K562 (cell line): ENCODE measurements around the gene SETDB2. TPM values are rescaled to one million over a fixed set of nuclear protein-coding genes. Genes with fewer than 3 reads are reported as not detected.

Experiments used
- ATAC-seq: fragments of 200-7000 bp; cut with Tn5 transposase; 3 replicates; pipeline ENCODE4 v1.9.1; 2020; ENCODE audit warnings: moderate library complexity
- BruUV-seq: library from RNA; stranded (reverse); fragments of 400-500 nt; replicated peaks from 2 replicates; lab custom pipeline; 2021; lab: Mats Ljungman, UMichigan
- CTCF ChIA-PET: fragments of 300-600 bp; formaldehyde crosslinking; extraction: SDS; loops from one replicate; lab custom pipeline; 2021; ENCODE audit warnings: low intra/inter-chr PET ratio; lab: Yijun Ruan, JAX
- POLR2A ChIA-PET: fragments of 300-600, 350-650 bp; sonication (Branson Sonifier 250); formaldehyde crosslinking; extraction: SDS; loops from one replicate; lab custom pipeline; 2021; ENCODE audit warnings: antibody characterized with exemption, inconsistent platforms; lab: Yijun Ruan, JAX
- DNase-seq, 4 experiments: peaks; one replicate each; pipeline versions ENCODE4 v3.0.0 to v3.0.0-alpha.2; 2011 to 2018; ENCODE audit warnings: low spot score in 3 of 4, mixed read lengths in 3 of 4; ENCODE audit errors: extremely low read depth in 1 of 4
- FAIRE-seq: peaks from 2 replicates; lab custom pipeline; 2011; peaks lifted over from hg19 to GRCh38; lab: Jason Lieb, UNC
- H2AFZ ChIP-seq: 2 replicates; pipeline ENCODE4 v1.6.0; 2011; ENCODE audit warnings: low read depth, low read length, control low read depth, inconsistent platforms
- H3K27ac ChIP-seq: fragments of 200-600 bp; 3 replicates; pipeline ENCODE4 v1.8.0; 2011; ENCODE audit warnings: low read depth, mild to moderate bottlenecking, control low read depth, inconsistent platforms, low read length, moderate library complexity, mixed read lengths; ENCODE audit errors: extremely low read depth
- H3K27me3 ChIP-seq, 2 experiments: fragments of 300-600 bp in 1 of 2; 2 replicates in 1 of 2; 3 replicates in 1 of 2; pipeline versions ENCODE4 v1.6.0 to v1.8.0; 2011; ENCODE audit warnings: inconsistent platforms in 2 of 2, low read length in 2 of 2, mild to moderate bottlenecking in 1 of 2, mixed read lengths in 1 of 2, moderate library complexity in 1 of 2; ENCODE audit not compliant: control insufficient read depth in 2 of 2, insufficient read depth in 2 of 2
- H3K36me3 ChIP-seq: fragments of 300-600 bp; 3 replicates; pipeline ENCODE4 v1.8.0; 2011; ENCODE audit warnings: mild to moderate bottlenecking, low read length, inconsistent platforms; ENCODE audit not compliant: control insufficient read depth, insufficient read depth
- H3K4me1 ChIP-seq, 2 experiments: fragments of 200-600 bp in 1 of 2; replicated peaks in 1 of 2; 2 replicates in 1 of 2; 3 replicates in 1 of 2; pipeline versions ENCODE4 v1.5.1 to v1.8.0; 2011; ENCODE audit warnings: inconsistent platforms in 2 of 2, low read length in 2 of 2, mild to moderate bottlenecking in 1 of 2, mixed read lengths in 1 of 2, moderate library complexity in 1 of 2; ENCODE audit not compliant: control insufficient read depth in 2 of 2, insufficient read depth in 2 of 2
- H3K4me2 ChIP-seq: 2 replicates; pipeline ENCODE4 v1.6.1; 2011; ENCODE audit warnings: low read length, control low read depth, inconsistent platforms, mixed read lengths; ENCODE audit not compliant: insufficient read depth
- H3K4me3 ChIP-seq: fragments of 200-600 bp; sonication (generic), shearing (Covaris generic); 2 replicates; pipeline ENCODE4 v1.5.1; 2016; ENCODE audit warnings: control low read depth, inconsistent platforms
- H3K79me2 ChIP-seq: fragments of 200-600 bp; 3 replicates; pipeline ENCODE4 v1.8.0; 2011; ENCODE audit warnings: low read length, inconsistent platforms; ENCODE audit not compliant: control insufficient read depth, insufficient read depth
- H3K9ac ChIP-seq, 2 experiments: 2 replicates each; pipeline versions ENCODE4 v1.6.0 to v1.6.1; 2011; ENCODE audit warnings: low read depth in 2 of 2, low read length in 2 of 2, control low read depth in 1 of 2, inconsistent platforms in 1 of 2, mild to moderate bottlenecking in 1 of 2, mixed read lengths in 1 of 2; ENCODE audit not compliant: insufficient read depth in 1 of 2
- H3K9me1 ChIP-seq: one replicate; pipeline ENCODE4 v1.6.0; 2011; ENCODE audit warnings: inconsistent platforms, mild to moderate bottlenecking, low read length, moderate library complexity; ENCODE audit not compliant: control insufficient read depth, insufficient read depth
- H3K9me3 ChIP-seq: replicated peaks from 2 replicates; pipeline ENCODE4 v1.5.1; 2011; ENCODE audit warnings: low read depth, low read length, inconsistent platforms; ENCODE audit not compliant: control insufficient read depth, insufficient read depth
- H4K20me1 ChIP-seq: replicated peaks from 2 replicates; pipeline ENCODE4 v1.6.1; 2011; ENCODE audit warnings: low read length, inconsistent platforms, mixed read lengths; ENCODE audit not compliant: control insufficient read depth, insufficient read depth
- ARNT ChIP-seq, 2 experiments: fragments of 450-650 bp; IDR thresholded peaks; 2 replicates each; pipeline ENCODE4 v1.6.1; 2016; ENCODE audit warnings: mild to moderate bottlenecking in 1 of 2
- JUND ChIP-seq, 2 experiments: IDR thresholded peaks; 2 replicates in 1 of 2; 3 replicates in 1 of 2; pipeline ENCODE4 v1.6.1; 2011; ENCODE audit warnings: borderline replicate concordance in 2 of 2, low read depth in 2 of 2, low read length in 2 of 2, improper control_type of control experiment in 1 of 2, missing biosample characterization in 1 of 2, missing genetic modification characterization in 1 of 2, missing genetic modification reagents in 1 of 2
- MCM7 ChIP-seq, 2 experiments: fragments of 450-650 bp; IDR thresholded peaks; 2 replicates each; pipeline ENCODE4 v1.6.1; 2016 to 2018
- MECOM ChIP-seq: fragments of 250-450 bp; sonication (Bioruptor Pico); IDR thresholded peaks from 2 replicates; pipeline ENCODE4 v1.8.0; 2022; ENCODE audit warnings: inconsistent platforms
- NFE2 ChIP-seq: IDR thresholded peaks from 2 replicates; pipeline ENCODE4 v1.6.1; 2014; ENCODE audit warnings: antibody characterized with exemption, low read depth
- TCF7L2 ChIP-seq: fragments of 150-350 bp; IDR thresholded peaks from 2 replicates; pipeline ENCODE4 v1.6.1; 2016; ENCODE audit warnings: low read depth, mild to moderate bottlenecking, low read length, moderate library complexity
- ZNF764 ChIP-seq: fragments of 250-450 bp; sonication (Bioruptor Pico); IDR thresholded peaks from 2 replicates; pipeline ENCODE4 v1.4.0; 2020; ENCODE audit warnings: low read depth, mild to moderate bottlenecking, moderate library complexity
- WGBS: fragments of 100-300 bp; shearing (Covaris generic); methylation state at CpG from one replicate; pipeline ENCODE4 v1.1.6; 2016; ENCODE audit warnings: low coverage, mixed read lengths; ENCODE audit not compliant: insufficient coverage; ENCODE audit errors: missing lambda C conversion rate; 5-methylcytosine and 5-hydroxymethylcytosine counted together
- in situ Hi-C: fragments of 300-500 bp; cut with MboI; formaldehyde crosslinking; loops from 4 replicates; pipeline ENCODE4 v1.15.0; 2018; ENCODE audit warnings: inconsistent platforms, mixed read lengths
- intact Hi-C: fragments of 100-400 bp; cut with micrococcal nuclease; formaldehyde crosslinking; loops from 2 replicates; pipeline ENCODE4 v1.14.2; 2022
- polyA plus RNA-seq, 8 experiments: library from polyadenylated mRNA; depleted of rRNA in 4 of 8; stranded (reverse) in 5 of 8; unstranded in 3 of 8; fragments of >200 nt; fragmentation: Nextera tagmentation in 2 of 8; fragmentation: Illumina TruSeq in 1 of 8; extraction: Ambion mirVana in 2 of 8; extraction: Trizol in 1 of 8; gene quantifications; 2 replicates each; pipeline versions ENCODE4 v1.2.1 to v1.2.3, GENCODE V29; 2011 to 2014; ENCODE audit warnings: inconsistent platforms in 1 of 8, missing spikeins in 1 of 8
- total RNA-seq, 7 experiments: library from RNA; depleted of rRNA in 6 of 7; stranded (reverse); fragments of >200 nt in 6 of 7; fragmentation: Illumina TruSeq in 2 of 7; extraction: Trizol in 2 of 7; gene quantifications; 2 replicates each; pipeline versions ENCODE4 v1.2.1 to v1.2.3, GENCODE V29; 2011 to 2021; ENCODE audit warnings: low replicate concordance in 1 of 7
- TF ChIP-seq, protein P1 (sequence below): fragments of 250-450 bp; sonication (Bioruptor Pico); IDR thresholded peaks from 2 replicates; pipeline ENCODE4 v1.9.0; 2021; ENCODE audit warnings: mild to moderate bottlenecking
- TF ChIP-seq, protein P2 (sequence below): sonication (generic); formaldehyde crosslinking; IDR thresholded peaks from 2 replicates; pipeline ENCODE4 v1.8.0; 2023; ENCODE audit warnings: mild to moderate bottlenecking, missing genetic modification reagents

The SETDB2 gene
- total and polyA plus RNA-seq, 9 of the 15 experiments (the other 6 are each of a cell fraction or from before 2014, with no cell fraction given), result 1.0 to 9.0 (median 6.1) TPM

DNA sequence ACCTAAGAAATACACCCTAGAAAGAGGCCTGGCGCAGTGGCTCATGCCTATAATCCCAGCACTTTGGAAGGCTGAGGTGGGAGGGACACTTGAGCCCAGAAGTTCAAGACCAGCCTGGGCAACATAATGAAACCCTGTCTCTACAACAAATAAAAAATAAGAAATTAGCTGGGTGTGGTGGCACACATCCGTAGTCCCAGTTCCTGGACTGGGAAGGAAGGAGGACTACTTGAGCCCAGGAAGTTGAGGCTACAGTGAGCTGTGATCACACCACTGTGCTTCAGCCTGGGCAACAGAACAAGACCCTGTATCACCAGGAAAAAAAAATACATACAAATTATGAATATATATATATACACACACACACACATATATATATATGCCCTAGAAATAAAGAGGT is 94.3 kb downstream of the SETDB2 start:
- POLR2A ChIA-PET, result no interaction called here
- Histone ChIP-seq H3K36me3 (peaks cover 16% of the 10 kb centered on the region; the same call in 1 of the 3 replicates), H2AFZ (no peak overlapping the region), H3K9me1 (no peaks in the 10 kb centered on the region), H3K27ac (no peak overlapping the region), H3K9ac (no peak overlapping the region), H4K20me1 (no peaks in the 10 kb centered on the region)
- DNase-seq, result no peak
- in situ Hi-C loops, result no loop called here
- no TSS peak for BruUV-seq
- TF ChIP-seq TCF7L2 (no peak), ARNT (IDR thresholded peaks at IDR 0.05) (no peak), MCM7 (IDR thresholded peaks at IDR 0.05) (no peak)
- TF ChIP-seq, protein P1, sequence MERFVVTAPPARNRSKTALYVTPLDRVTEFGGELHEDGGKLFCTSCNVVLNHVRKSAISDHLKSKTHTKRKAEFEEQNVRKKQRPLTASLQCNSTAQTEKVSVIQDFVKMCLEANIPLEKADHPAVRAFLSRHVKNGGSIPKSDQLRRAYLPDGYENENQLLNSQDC (CRISPR knock-in tag), result no peak
- TF ChIP-seq, all 486 proteins: peak for 0
- no peak for FAIRE-seq
- H3K4me3 ChIP-seq, result no peak overlapping the region
- no peak overlapping the region for H3K4me2 ChIP-seq
- peaks cover 0 to 2% of the 10 kb centered on the region in 2 experiments; a peak in 2 of 5 replicates for H3K4me1 ChIP-seq
- 100% methylated on average over 2 of the region's 2 CpGs for WGBS
- CTCF ChIA-PET, result no interaction called here
- no peaks in the 10 kb centered on the region for H3K79me2 ChIP-seq
- no peaks in the 10 kb centered on the region for H3K9me3 ChIP-seq
- no peaks in the 10 kb centered on the region for H3K27me3 ChIP-seq
- intact Hi-C loops, result no loop called here
- no peak for ATAC-seq

DNA sequence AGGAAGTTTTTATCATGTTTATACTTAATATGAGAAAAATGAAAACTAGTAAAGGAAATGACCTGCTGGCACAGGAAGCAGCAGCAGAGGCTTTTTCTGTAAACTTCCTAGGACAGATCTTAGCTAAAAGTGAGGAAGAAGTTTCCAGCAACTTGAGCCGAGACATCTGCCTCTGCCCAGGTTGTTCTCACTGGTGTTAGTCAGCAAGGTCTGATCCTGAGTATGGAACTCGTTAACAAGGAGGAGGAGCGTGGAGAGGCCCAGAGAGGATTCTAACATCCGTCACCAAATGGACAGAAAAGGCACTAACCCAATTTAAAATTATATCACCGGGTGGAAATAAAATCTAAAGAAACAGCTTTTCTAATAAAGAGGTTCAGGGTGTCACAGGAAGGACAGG is 95.2 kb downstream of the SETDB2 start:
- no peak for TF ChIP-seq MECOM (CRISPR knock-in tag)
- no peak for TF ChIP-seq NFE2
- TF ChIP-seq JUND (IDR thresholded peaks at IDR 0.05; ENCODE audit: borderline replicate concordance, low read depth, low read length), result no peak
- TF ChIP-seq JUND (tag; IDR thresholded peaks at IDR 0.05; ENCODE audit: borderline replicate concordance, low read depth, low read length), result no peak
- no peak for TF ChIP-seq ZNF764 (CRISPR knock-in tag)
- TF ChIP-seq, protein P2, sequence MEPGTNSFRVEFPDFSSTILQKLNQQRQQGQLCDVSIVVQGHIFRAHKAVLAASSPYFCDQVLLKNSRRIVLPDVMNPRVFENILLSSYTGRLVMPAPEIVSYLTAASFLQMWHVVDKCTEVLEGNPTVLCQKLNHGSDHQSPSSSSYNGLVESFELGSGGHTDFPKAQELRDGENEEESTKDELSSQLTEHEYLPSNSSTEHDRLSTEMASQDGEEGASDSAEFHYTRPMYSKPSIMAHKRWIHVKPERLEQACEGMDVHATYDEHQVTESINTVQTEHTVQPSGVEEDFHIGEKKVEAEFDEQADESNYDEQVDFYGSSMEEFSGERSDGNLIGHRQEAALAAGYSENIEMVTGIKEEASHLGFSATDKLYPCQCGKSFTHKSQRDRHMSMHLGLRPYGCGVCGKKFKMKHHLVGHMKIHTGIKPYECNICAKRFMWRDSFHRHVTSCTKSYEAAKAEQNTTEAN (CRISPR knock-in tag), result no peak
- Histone ChIP-seq H3K4me2 (no peak overlapping the region), H3K36me3 (peaks cover 13% of the 10 kb centered on the region; the same call in 1 of the 3 replicates), H3K9me1 (no peaks in the 10 kb centered on the region), H3K79me2 (no peaks in the 10 kb centered on the region), H3K27ac (no peak overlapping the region), H3K9ac (no peak overlapping the region), H3K4me3 (no peak overlapping the region), H3K27me3 (no peaks in the 10 kb centered on the region), H3K4me1 (peaks cover 0 to 2% of the 10 kb centered on the region in 2 experiments; a peak in 2 of 5 replicates), H3K9me3 (no peaks in the 10 kb centered on the region), H2AFZ (no peak overlapping the region), H4K20me1 (no peaks in the 10 kb centered on the region)
- FAIRE-seq (no peak), DNase-seq (no peak), ATAC-seq (no peak)
- no TSS peak for BruUV-seq
- POLR2A ChIA-PET, result interaction anchor here (1.0 kb wide), 1 partner anchor 13 kb away, joined by 3 read pairs; no protein-coding TSS in a partner anchor
- in situ Hi-C loops, result no loop called here
- WGBS, result 96% methylated on average over 3 of the region's 5 CpGs
- CTCF ChIA-PET, result no interaction called here
- intact Hi-C loops, result no loop called here
